Muscle of arm (tissue), 12 donors: Measurements from ENCODE around the gene VPS29. TPM values are rescaled to one million over a fixed set of nuclear protein-coding genes. Genes with fewer than 3 reads are reported as not detected.

Experiments
- DNase-seq: peaks from one replicate; pipeline ENCODE4 v3.0.0-alpha.2; 2013
- polyA plus RNA-seq, 12 donors: library from polyadenylated mRNA; unstranded; fragments of 120-200 nt; gene quantifications; one replicate each; pipeline ENCODE4 v1.2.1, GENCODE V29; 2013; ENCODE audit not compliant: insufficient read length in 12 of 12

VPS29 gene
- polyA plus RNA-seq, 12 donors, result 96.5 to 221 (median 157) TPM; not detected in 1

DNA sequence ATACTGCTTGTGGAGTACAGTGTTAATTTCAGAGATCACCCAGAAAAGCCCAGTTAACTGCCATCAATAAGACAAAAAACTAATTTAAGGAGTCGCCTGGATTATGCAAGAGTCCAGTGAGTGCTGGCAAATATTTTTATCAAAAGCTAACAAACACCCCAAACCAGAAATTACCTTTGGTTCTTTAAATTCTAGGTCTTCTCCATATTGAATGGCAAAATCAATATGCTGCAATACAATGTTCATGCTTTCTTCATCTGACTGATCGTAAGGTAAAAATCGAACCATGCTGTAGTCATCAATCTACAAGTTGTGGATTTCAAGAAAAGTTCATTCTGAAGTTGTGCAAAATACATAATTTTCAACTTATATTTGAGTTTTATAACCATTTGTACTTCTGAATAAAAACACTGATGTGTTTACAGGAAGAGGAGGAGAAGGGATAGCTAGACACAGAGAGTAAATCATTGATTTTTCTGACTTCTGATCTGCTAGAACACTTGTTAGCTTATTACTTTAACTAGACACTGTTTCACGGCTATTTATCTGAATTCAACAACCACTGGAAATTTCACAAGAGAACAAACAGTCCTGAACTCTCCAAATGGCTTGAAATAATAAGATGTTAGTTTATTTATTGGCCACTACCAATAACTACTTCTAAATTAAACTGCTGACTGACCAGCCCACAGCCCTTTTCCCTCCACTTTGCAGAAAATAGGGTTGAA lies 48.2 kb downstream of the VPS29 start:
- no peak for DNase-seq

DNA sequence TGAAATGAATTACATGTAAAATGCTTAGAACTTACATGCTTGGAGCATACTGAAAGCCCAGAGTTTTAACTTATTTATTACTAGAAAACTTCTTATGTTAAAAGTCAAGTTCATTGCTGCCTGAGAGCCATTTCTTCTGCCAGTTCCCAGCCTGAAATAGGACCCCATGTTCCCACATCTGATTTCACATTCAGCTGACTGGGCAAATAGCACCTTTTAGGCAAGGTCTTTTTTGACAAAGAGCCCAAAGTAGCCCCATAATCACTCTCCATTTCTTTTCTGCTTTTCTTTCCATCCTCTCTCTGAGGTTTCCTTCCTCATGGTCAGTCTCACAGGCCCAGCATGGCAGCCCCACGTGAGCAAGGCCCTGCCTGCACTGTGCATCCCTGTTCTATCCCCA lies 50.6 kb downstream of the VPS29 start:
- no peak for DNase-seq

DNA sequence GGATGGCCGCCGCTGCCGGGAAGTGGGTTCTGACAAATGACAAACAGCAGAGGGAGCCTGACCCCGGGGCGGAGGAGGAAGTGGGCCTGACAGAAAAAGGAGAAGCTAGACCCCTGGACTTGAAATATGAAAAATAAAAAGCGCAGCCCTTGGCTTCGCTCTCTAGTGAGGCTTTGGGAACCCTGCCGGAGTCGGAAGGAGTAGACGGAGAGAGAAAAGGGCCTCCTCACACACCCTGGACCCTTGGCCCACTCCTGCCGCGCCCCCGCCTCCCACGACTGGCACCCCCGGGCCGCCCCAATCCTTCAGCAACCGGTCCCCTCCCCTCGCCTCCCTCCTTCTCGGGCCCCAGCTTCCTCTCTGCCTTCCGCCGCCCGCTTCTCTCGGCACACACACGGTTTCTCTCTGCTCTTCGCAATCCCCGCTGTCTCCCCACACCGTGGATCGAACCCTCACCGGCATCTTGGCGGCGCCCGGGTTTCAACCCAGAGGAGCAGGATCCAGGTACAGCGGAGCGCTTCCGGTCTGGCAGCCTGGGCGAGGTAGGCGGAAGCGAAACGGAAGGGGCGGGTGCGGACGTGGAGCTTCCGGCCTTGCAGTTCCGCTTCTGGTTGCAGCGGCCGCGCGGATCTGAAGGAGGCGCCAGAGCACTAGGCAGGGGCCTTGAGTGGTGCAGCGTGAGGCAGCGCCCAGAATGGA lies 52.0 kb downstream of the VPS29 start, which contains the start of gene ARPC3:
Gene ARPC3 (minus strand): TSS at position 539 of the 699 bp plus-strand sequence. CDS start 77 bp downstream, at position 462.
- peak; percentile 96 for DNase-seq

DNA sequence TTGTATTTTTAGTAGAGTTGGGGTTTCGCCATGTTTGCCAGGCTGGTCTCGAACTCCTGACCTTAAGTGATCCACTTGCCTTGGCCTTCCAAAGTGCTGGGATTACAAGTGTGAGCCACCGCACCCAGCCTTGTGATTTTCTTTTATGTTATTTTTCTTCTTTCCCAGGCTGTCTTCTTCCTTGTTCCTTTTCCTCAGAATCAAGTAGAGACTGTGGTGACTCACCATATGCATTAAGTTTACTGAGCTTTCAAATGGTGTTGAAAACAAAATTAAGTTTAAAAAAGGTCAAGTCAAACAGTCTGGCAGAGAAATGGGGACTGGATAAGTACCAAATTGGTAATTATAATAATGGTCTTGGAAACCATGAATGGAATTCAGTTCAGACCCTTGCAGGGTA lies 57.5 kb downstream of the VPS29 start:
- DNase-seq, result no peak

Other genes with a start within 250 kb of the VPS29 start
- 100 to 1,000 TPM in 11 of 12 donors, not detected in 1; 253 to 764 (median 599) TPM for gene ATP2A2, start 220.9 kb downstream of the VPS29 start, polyA plus RNA-seq
- gene ANAPC7, start 98.4 kb downstream of the VPS29 start, polyA plus RNA-seq, result 10 to 100 TPM in 11 of 12 donors, not detected in 1; 49.9 to 91.1 (median 65.7) TPM
- gene ARPC3, start 51.8 kb downstream of the VPS29 start, polyA plus RNA-seq, result 100 to 1,000 TPM in 11 of 12 donors, not detected in 1; 107 to 204 (median 149) TPM
- gene GPN3, start 33.9 kb downstream of the VPS29 start, polyA plus RNA-seq, result 10 to 100 TPM in 11 of 12 donors, not detected in 1; 16.5 to 31.3 (median 24.5) TPM
- gene FAM216A, start 33.3 kb downstream of the VPS29 start, polyA plus RNA-seq, result 10 to 100 TPM in 10 of 12 donors, 1 to 10 TPM in 1, not detected in 1; 9.8 to 22.6 (median 18.0) TPM
- gene RAD9B, start 220 bp upstream of the VPS29 start, polyA plus RNA-seq, result 10 to 100 TPM in 1 of 12 donors, 1 to 10 TPM in 10, not detected in 1; 1.4 to 11.8 (median 3.8) TPM
- gene PPTC7, start 81.2 kb upstream of the VPS29 start, polyA plus RNA-seq, result 10 to 100 TPM in 10 of 12 donors, 1 to 10 TPM in 1, not detected in 1; 9.6 to 13.6 (median 12.4) TPM
- 10 to 100 TPM in 11 of 12 donors, not detected in 1; 18.4 to 47.4 (median 24.3) TPM for gene TCTN1, start 112.0 kb upstream of the VPS29 start, polyA plus RNA-seq
- 10 to 100 TPM in 2 of 12 donors, 1 to 10 TPM in 9, not detected in 1; 4.1 to 19.0 (median 5.3) TPM for gene HVCN1, start 187.0 kb upstream of the VPS29 start, polyA plus RNA-seq
- gene PPP1CC, start 240.8 kb upstream of the VPS29 start, polyA plus RNA-seq, result 100 to 1,000 TPM in 11 of 12 donors, not detected in 1; 107 to 186 (median 134) TPM